Measurements from ENCODE around the gene TMEM271.

The TMEM271 gene

DNA sequence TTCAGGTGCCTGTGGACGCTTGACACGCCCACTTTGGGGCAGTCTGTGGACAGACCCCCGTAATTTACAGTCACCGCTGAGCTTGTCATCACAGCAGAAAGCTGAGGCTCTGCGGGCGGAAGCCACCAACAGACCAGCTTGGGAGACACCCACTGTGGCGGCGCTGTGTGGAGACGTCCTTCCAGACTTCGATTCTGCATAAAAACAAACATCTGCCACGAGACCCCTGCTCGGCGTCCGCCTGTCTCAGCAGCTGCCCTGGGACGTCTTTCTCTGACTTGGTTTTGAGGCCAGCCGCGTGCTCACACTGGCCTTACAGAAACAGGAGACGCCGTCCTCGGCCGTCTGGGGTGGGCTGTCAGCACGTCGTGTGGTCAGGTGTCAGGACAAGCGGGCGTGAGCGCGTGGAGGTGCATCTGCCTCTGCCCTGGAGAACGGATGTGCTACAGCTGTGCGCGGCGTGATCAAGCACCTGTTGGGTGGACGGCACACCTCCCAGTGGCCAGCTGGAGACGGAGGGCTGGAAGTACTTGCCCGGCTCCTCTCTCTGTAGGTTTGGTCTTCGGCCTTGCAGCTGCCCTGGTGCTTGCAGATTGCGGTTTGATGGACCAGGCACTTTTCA, 39.6 kb downstream of the TMEM271 start:
- no peak overlapping the region for H3K27ac ChIP-seq
- DNase-seq (ENCODE audit: low read depth, low spot score): no peak

DNA sequence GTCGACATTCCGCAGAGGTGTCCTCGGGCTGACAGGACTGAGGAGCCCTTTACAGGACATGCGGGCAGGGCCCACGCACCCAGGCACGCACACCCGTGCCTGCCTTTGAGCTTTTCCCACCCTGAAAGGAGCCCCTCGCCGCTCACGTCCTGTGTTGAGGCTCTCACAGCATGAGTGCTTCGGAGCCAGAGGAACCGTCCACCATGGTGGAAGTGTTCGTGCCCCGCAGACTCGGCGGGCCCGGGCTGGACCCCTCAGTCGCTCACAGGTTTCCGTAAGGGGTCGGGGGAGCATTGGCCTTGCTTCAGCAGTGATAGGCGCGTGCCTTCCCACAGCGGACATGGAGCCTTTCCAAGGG, 40.2 kb downstream of the TMEM271 start:
- no peak for DNase-seq (ENCODE audit: low read depth, low spot score)
- H3K27ac ChIP-seq: no peak overlapping the region

DNA sequence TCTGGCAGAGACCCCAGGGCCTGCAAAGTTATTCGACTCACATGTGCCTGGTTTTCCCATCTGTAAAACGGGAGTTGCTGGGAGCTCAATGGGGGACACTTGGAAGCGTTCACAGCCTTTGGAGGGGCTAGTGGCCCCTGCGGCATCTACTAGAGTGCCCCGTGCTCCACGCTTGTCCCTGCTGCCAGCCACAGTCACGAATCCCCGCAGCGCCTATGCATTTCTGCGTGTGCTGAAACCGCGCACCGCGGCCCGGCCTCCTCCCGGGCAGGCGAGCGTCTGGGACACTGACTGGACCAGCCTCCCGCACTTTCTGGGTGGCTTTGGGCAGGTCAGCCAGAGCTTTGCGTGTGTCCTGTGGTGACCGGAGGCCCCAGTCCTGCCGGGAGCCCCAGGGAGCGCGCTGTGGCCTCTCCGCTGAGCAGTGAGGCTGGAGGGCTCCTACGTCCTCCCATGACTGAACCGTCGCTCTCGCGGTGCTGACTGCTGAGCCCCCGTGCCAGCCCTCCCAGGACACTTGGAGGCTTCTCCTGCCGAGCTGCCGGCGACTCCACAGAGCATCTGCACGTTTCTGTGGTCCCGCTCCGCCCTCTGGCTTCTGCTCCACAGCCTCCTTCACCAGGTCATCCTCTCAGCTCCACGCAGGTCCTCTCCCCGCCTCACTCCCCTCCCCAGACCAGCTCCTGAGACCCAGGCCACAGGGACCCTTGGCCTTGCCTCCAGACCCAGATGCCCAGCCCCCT, 40.7 kb downstream of the TMEM271 start:
- no peak for DNase-seq (ENCODE audit: low read depth, low spot score)
- no peak overlapping the region for H3K27ac ChIP-seq

DNA sequence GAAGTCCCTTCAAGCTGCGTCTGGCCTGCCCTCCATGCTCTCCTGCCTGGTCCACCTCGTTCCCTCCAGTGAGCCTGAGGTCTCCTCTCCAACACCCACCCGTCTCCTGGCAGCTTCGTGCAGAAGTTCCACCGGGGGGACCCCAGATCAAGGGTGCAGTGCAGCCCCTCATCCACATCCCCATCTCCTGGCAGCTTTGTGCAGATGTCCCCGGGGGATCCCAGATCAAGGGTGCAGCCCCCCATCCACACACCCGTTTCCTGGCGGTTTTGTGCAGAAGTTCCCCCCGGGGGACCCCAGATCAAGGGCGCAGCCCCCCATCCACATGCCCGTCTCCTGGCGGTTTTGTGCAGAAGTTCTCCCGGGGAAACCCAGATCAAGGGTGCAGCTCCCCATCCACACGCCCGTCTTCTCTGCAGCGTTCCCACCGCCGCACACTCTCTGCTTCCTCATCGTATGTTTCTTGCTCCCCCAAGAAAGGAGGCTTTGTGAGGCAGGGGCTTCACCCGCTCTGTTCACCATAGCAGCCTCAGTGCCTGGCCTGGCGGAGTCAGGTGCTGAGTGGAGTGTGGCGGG, 41.4 kb downstream of the TMEM271 start:
- DNase-seq (ENCODE audit: low read depth, low spot score): no peak

DNA sequence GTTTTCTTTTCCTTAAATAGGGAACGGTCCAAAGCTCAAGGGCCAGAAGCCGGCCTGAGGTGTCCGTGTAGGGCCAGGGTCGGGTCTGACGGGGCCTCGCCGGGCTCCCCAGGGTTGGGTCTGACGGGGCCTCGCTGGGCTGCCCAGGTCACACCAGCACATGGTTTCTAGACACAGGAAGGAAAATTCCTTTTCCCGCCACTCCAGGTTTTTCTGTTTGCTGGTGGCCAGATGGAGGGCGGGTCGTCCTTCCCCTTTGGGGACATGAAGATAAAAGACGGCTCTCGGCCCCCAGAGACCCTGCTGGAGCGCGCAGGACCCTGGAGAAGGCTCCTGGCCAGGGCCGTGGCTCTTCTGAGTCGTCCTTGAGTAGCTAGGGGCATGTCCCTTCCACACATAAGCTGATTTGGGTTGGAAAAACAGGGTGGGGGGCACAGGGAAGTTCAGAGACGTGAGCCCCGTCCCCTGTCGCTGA, 42.0 kb downstream of the TMEM271 start:
- no peak overlapping the region for H3K27ac ChIP-seq
- no peak for DNase-seq (ENCODE audit: low read depth, low spot score)

More for the DNA sequence above, 41.4 kb downstream of the TMEM271 start:
- H3K27ac ChIP-seq: no peak overlapping the region

DNA sequence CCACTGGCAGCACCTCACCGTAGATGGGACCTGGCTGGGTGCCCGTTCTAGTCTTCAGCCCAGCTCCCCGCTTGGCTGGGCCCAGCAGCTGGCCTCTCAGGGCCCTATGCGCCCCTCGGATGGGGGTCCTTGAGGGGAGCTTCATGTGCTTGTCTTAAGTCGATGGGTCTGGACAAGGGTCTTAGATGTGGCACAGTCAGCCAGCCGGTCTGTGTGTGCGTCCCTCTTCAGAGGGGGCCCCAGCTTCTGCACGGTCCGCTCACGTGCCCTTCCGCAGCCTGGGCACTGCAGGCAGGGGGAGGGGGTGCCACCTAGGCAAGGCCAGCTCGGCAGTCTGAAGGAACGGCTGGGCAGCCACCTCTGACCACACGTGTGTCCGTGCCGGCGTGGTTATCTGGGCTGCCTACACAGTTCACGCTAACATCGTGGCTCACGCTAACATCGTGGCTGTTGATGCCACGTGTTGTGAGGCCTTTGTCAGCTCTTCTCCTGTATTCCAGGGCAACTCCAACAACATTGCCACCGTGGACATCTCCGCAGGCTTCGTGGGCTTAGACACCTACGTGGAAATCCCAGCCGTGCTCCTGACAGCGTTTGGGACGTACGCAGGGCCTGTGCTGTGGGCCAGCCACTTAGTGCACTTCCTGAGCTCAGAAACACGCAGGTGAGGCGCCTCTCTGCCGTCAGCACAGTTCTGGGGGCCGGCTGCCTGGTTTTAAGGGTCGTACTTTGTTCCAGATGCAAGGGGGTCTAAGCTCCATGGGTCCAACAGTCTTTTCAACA, 42.6 kb downstream of the TMEM271 start:
- DNase-seq (ENCODE audit: low read depth, low spot score): no peak
- no peak overlapping the region for H3K27ac ChIP-seq

DNA sequence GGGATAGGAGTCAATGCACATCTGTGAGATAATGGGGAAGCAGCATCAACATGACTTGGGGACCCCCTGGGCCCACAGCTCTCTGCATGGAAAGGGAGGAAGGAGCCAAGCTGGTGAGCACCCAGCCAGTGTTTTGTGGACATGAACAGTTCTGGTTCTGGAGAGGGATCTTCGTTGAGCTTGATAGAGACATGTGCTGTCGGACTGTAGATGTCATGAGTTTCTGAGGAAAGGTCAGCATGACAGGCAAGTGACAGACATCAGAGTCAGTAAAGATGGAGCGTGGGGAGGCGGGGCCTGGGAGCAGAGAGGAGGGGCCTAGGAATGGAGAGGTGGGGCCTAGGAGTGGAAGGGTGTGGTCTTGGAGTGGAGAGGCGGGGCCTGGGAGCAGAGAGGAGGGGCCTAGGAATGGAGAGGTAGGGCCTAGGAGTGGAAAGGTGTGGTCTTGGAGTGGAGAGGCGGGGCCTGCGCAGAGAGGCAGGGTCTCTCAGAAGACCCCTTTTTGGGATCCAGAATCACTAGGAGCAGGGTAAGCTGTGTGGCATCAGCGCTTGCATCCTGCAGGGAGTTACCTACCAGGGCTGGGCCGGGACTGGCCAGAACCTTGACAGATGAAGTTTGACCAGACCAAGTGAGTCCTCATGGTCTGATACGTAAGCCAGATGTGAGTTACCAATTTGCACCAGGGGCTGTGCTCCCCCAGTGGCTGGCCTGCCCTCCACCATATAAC, 43.3 kb downstream of the TMEM271 start:
- no peak overlapping the region for H3K27ac ChIP-seq
- no peak for DNase-seq (ENCODE audit: low read depth, low spot score)

DNA sequence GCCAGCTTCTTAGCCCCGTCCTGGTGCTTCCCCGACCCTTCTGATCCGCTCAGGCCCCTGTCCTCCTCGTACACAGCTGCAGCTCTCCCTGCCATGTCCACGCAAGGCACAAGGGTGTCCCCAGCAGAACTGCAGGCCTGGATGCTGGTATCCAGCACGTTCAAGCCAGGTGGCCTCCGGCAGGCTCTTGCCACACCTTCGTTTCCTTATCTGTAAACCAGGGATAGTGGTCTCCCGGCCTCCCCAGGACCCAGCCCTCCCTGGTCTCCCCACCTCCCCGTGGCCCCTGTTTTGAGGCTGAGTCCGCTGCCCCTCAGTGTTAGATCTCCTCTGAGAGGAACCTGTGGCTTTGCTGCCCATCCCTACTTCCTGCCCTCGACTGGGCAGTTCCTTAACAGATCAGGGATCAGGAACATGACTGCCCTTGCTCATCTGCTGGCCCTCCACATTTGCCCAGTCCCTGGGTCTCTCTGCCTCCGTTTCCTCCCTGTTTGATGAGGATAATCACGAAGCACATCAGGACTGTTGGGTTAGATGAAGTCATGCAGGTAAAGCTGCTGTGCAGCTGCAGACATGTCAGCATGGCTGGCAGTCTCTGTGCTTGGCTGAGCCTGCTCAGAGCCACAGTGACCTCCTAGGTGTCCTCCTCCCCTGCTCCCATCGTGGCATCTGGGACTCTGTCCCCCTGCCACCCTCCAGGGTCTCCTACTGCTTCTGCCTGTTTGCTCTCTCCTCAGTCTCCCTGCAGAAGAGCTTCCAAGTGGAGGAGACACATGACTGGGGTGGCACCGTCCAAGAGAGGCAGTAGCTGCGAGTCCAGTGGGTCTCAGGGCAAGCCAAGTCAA, 44.2 kb downstream of the TMEM271 start:
- DNase-seq (ENCODE audit: low read depth, low spot score): no peak
- no peak overlapping the region for H3K27ac ChIP-seq

DNA sequence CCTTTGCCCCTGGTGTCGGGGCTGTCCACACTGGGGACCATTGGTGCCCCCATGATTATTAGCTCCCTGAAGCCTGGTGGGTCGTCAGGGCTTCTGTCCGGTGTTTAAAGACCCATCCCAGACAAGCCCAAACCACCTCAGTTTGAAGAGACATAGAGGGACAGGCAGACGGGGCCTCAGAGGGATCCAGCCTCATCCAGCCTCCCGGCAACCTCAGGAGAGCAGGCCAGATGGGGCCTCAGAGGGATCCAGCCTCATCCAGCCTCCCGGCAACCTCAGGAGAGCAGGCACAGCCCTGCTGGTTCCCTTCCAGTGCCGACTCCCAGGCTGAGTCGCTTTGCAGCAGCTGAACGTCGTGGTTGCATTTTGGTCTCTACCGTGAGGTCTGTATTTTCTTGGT, 45.0 kb downstream of the TMEM271 start:
- no peak overlapping the region for H3K27ac ChIP-seq
- DNase-seq (ENCODE audit: low read depth, low spot score): no peak

DNA sequence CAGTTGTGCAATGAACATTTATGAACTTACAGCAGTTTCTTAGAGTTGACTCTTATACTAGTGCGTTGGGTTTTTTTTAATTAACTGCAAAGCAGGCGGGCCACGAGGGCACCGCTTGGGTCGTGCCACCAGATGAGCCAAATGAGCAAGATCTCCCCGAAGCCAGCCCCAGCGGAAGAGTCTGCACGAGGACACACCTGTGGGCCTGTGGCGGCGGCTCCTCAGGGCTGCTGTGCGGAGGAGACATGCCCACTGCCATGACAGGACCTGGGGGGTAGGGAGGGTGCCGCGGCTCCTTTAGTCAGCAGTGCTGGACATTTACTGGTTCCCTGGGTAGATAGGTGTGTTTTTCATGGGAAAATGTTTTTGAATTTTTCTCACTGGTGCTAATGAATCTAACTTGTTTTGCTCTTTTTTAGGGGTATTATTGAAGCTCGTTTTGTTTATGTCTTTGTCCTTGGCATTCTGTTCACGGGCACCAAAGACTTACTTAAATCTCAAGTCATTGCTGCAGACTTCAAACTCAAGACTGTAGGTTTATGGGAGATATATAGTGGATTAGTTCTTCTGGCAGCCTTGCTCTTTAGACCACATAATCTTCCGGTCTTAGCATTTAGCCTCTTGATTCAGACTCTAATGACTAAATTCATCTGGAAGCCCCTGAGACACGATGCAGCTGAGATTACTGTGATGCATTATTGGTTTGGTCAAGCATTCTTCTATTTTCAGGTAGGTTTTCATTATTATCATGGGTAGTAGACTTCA, 45.9 kb downstream of the TMEM271 start:
- DNase-seq (ENCODE audit: low read depth, low spot score): no peak
- no peak overlapping the region for H3K27ac ChIP-seq

DNA sequence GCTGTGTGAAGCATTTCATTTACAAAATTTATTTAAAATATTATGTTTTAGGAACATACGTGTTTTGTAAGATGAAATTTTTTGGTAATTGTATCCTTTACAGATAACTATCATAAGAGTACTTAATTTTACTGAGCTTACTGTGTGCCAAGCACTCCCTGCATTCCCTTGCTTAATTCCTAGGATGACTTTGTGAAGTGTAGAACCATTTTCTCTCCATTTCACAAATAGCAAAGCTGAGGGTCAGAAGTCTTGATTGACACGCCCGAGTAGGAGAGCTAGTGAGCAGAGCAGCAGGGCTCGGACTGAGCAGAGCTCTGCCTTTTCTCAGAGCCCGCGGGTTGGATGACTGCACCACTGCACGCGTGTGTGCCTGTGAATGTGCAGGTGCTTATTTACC, 46.5 kb downstream of the TMEM271 start:
- no peak overlapping the region for H3K27ac ChIP-seq
- no peak for DNase-seq (ENCODE audit: low read depth, low spot score)

DNA sequence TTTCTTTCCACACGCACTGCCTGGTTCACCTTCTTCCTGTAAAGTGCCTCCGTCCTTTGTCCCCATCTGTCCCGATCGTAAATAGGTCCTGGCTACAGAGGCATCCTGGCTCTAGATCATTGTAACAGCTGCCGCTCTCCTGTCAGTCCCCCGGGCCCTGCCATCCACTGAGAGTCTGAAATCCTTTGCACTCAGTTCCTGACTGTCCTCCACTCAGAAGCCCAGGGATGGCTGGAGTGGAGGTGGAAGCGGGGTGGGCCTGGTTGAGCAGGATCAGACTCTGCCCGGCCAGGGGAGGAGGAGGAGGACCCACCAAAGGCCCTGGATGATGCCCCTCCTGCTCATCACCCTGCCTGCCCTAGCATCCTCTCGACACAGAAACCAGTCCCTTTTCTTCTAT, 47.3 kb downstream of the TMEM271 start:
- H3K27ac ChIP-seq: no peak overlapping the region
- no peak for DNase-seq (ENCODE audit: low read depth, low spot score)

DNA sequence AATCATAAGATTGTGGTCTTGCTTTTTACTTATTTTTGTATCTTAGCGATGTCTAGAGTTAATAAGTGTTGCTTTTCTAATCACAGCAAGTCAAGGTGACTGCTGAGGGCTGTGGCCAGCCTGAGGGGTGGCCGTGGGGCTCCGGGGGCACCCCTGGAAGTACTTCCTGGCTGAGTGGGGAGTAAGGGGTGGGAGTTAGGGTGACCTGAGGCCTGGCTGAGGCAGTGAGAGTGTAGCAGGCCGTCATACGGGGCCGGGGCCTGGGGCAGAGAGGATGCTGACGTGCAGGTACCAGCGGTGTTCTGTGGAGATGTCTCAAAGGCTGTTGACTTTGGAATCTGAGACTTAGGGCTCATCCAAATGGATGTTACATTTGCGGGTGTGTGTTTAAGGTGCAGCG, 47.8 kb downstream of the TMEM271 start:
- no peak for DNase-seq (ENCODE audit: low read depth, low spot score)
- no peak overlapping the region for H3K27ac ChIP-seq

DNA sequence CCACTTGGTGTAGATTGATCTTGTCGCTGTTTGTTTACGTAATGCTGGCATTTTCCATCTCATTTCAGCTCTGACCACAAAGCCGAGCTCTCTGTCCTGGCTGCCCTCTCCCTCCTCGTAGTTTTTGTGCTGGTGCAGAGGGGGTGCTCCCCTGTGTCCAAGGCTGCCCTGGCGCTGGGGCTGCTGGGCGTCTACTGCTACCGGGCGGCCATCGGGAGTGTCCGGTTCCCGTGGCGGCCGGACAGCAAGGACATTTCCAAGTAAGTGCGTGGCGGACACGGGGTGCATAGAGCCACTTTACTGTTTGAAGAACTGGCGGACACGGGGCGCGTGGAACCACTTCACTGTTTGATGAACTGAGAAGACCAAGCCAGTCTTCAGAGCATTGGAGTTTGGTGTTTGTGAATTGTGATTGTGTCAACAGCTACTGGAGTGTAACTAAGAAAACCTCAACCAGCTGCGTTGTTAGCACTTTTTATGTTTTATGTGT, 49.1 kb downstream of the TMEM271 start:
- no peak for DNase-seq (ENCODE audit: low read depth, low spot score)
- H3K27ac ChIP-seq: no peak overlapping the region

DNA sequence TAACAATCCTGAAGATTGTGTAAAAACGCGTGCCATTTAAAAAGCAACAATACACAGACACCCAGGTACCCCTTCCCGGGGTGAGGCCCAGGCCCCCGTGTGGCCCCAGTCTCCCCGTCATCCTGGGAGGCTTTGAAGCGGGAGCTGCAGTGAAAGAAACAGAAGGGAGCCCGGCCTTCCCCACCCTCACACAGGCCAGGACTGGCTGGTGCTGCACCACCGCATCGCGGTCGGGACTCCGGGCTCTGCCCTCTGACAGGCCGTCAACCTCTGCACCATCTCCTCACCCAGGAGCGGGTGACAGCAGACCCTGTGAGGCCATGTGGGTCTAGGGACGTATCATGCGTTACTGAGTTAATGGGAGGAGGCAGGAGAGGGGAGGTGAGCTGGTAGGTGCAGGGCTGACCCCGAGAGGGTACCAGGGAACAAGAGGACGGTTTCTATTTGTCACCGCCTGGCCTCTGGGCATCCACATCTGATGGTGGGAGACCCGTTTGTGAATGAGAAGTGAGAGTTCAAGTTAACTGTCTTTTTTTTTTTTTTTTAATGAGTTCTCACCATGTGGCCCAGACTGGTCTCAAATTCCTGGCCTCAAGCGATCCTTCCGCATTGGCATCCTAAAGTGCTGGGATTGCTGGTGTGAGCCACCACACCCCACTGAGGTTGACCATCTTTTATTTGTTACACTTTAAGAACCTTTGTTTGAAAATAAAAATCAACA, 49.7 kb downstream of the TMEM271 start:
- H3K27ac ChIP-seq: no peak overlapping the region
- DNase-seq (ENCODE audit: low read depth, low spot score): no peak

DNA sequence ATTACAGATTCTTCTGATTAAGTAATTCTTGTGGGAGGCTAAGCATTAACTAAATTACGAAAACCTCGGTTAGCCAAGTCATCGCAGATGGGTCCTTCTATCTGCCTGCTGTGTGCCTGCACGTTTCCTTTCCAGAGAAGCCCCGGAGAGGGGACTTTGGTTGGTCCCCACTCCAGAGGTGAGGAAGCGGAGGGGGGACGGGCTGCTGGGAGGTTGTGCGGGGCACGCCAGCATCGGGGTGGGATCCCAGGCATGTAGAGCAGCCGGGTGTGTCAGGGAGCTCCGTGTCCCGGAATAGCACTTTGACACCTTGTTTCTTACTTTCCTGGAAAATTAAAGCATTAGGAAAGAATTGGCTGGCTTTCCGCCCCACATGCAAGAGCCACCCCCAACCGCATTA, 50.4 kb downstream of the TMEM271 start:
- H3K27ac ChIP-seq: no peak overlapping the region
- DNase-seq (ENCODE audit: low read depth, low spot score): no peak

DNA sequence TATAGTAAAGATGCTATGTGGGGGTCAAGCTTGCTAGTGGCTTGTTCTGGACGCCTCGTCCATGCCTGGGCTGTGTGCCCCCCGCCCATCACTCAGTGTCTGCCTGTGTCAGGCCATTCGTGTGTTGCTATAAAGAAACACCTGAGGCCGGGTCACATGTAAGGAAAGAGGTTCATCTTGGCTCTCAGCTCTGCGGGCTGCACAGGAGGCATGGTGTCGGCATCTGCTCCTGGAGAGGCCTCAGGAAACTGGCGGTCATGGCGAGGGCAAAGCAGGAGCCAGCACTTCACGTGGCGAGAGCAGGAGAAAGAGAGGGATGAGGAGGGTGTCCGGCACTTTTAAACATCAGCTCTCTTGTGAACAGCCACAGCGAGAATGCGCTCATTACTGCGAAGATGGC, 51.9 kb downstream of the TMEM271 start:
- no peak for DNase-seq (ENCODE audit: low read depth, low spot score)
- no peak overlapping the region for H3K27ac ChIP-seq

Measured in epithelial cell of prostate (primary cell).